Measurements from ENCODE around the gene ABCC4.

ABCC4 gene

DNA sequence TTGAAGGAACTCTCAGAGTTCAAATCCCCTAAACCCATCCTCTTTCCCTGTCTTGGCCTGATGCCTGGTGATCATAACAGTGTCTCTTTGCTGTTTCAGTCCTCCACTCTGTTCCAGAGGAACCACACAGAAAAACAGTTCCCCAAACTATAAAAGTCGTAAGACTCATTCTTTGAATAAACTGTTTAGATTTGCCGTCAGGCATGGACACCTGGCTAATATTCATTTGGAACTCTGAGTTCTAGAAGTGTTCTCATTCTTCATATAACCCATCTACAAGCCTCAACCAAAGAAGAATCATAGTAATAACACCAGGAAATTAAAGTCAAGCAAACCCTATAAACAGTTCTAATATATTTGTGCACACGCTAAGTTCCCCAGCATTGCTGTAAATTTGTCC lies 37.7 kb upstream of the ABCC4 start:
- no peaks in the 10 kb centered on the region for H3K9me3 ChIP-seq (ENCODE audit: insufficient read depth, low read length)
- TF ChIP-seq, protein P1, sequence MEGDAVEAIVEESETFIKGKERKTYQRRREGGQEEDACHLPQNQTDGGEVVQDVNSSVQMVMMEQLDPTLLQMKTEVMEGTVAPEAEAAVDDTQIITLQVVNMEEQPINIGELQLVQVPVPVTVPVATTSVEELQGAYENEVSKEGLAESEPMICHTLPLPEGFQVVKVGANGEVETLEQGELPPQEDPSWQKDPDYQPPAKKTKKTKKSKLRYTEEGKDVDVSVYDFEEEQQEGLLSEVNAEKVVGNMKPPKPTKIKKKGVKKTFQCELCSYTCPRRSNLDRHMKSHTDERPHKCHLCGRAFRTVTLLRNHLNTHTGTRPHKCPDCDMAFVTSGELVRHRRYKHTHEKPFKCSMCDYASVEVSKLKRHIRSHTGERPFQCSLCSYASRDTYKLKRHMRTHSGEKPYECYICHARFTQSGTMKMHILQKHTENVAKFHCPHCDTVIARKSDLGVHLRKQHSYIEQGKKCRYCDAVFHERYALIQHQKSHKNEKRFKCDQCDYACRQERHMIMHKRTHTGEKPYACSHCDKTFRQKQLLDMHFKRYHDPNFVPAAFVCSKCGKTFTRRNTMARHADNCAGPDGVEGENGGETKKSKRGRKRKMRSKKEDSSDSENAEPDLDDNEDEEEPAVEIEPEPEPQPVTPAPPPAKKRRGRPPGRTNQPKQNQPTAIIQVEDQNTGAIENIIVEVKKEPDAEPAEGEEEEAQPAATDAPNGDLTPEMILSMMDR (IDR thresholded peaks at IDR 0.05; ENCODE audit: low read depth, low read length): no peak
- TF ChIP-seq EZH2phosphoT487 (IDR thresholded peaks at IDR 0.05; ENCODE audit: low read depth): no peak
- no peak overlapping the region for H3K9ac ChIP-seq (ENCODE audit: low read length)
- no peak overlapping the region for H3K4me2 ChIP-seq (ENCODE audit: low read length)
- H3K36me3 ChIP-seq (replicated peaks; ENCODE audit: low read depth, low read length): no peaks in the 10 kb centered on the region
- H3K4me3 ChIP-seq (ENCODE audit: low read length): no peak overlapping the region
- no peaks in the 10 kb centered on the region for H3K79me2 ChIP-seq (ENCODE audit: low read length)
- no peak overlapping the region for H2AFZ ChIP-seq (ENCODE audit: low read depth, low read length)
- H3K4me1 ChIP-seq (ENCODE audit: low read length): no peaks in the 10 kb centered on the region
- no peak overlapping the region for H3K27ac ChIP-seq (ENCODE audit: low read length)
- no peaks in the 10 kb centered on the region for H4K20me1 ChIP-seq (ENCODE audit: insufficient read depth, low read length)
- no peaks in the 10 kb centered on the region for H3K27me3 ChIP-seq (ENCODE audit: low read depth, low read length)

DNA sequence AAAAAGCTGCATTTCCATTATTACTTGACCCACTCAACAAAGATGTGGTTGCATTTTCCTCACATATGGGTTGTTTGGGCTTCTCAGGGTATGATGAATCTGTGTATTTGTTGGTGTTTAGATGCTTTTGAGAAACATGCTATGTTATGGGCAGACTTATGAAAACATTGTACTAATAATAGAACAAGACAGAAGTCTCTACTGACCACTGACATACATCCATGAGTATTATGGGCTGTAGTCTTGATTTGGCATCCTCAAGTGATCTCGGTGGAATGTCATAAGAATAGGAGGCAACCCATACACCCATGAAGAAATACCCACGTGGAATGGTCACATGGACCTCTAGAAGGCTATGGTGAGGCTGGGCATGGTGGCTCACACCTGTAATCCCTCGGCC lies 36.3 kb upstream of the ABCC4 start:
- H3K4me1 ChIP-seq (ENCODE audit: low read length): no peaks in the 10 kb centered on the region
- H3K9me3 ChIP-seq (ENCODE audit: insufficient read depth, low read length): no peaks in the 10 kb centered on the region
- TF ChIP-seq, protein P1 (IDR thresholded peaks at IDR 0.05; ENCODE audit: low read depth, low read length): no peak
- no peak for TF ChIP-seq EZH2phosphoT487 (IDR thresholded peaks at IDR 0.05; ENCODE audit: low read depth)
- no peak overlapping the region for H3K9ac ChIP-seq (ENCODE audit: low read length)
- H3K27ac ChIP-seq (ENCODE audit: low read length): no peak overlapping the region
- no peaks in the 10 kb centered on the region for H3K27me3 ChIP-seq (ENCODE audit: low read depth, low read length)
- H3K4me3 ChIP-seq (ENCODE audit: low read length): no peak overlapping the region
- no peak overlapping the region for H3K4me2 ChIP-seq (ENCODE audit: low read length)
- H4K20me1 ChIP-seq (ENCODE audit: insufficient read depth, low read length): no peaks in the 10 kb centered on the region
- no peaks in the 10 kb centered on the region for H3K36me3 ChIP-seq (replicated peaks; ENCODE audit: low read depth, low read length)
- H2AFZ ChIP-seq (ENCODE audit: low read depth, low read length): no peak overlapping the region
- no peaks in the 10 kb centered on the region for H3K79me2 ChIP-seq (ENCODE audit: low read length)

DNA sequence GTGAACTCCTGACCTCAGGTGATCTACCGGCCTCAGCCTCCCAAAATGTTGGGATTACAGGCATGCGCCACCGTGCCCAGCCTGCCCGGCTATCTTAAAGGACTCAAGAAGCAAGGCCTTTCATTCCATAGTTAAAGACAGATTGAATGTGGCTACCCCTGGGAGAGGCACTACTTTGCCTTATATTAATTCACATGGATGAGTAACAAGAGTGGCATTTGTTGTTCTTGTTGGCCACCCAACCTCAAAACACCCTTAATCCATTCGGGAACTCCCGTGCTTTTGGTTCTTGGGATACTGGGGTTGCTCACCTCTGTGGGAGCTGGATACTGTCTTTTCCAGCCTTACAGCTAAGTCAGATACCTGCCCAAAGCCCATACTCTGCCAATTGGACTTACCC lies 34.4 kb upstream of the ABCC4 start:
- H3K4me1 ChIP-seq (ENCODE audit: low read length): no peaks in the 10 kb centered on the region
- H2AFZ ChIP-seq (ENCODE audit: low read depth, low read length): no peak overlapping the region
- no peaks in the 10 kb centered on the region for H3K36me3 ChIP-seq (replicated peaks; ENCODE audit: low read depth, low read length)
- no peak overlapping the region for H3K9ac ChIP-seq (ENCODE audit: low read length)
- H3K79me2 ChIP-seq (ENCODE audit: low read length): no peaks in the 10 kb centered on the region
- no peaks in the 10 kb centered on the region for H3K9me3 ChIP-seq (ENCODE audit: insufficient read depth, low read length)
- no peak overlapping the region for H3K4me2 ChIP-seq (ENCODE audit: low read length)
- no peak overlapping the region for H3K4me3 ChIP-seq (ENCODE audit: low read length)
- no peaks in the 10 kb centered on the region for H3K27me3 ChIP-seq (ENCODE audit: low read depth, low read length)
- TF ChIP-seq, protein P1 (IDR thresholded peaks at IDR 0.05; ENCODE audit: low read depth, low read length): no peak
- TF ChIP-seq EZH2phosphoT487 (IDR thresholded peaks at IDR 0.05; ENCODE audit: low read depth): no peak
- no peak overlapping the region for H3K27ac ChIP-seq (ENCODE audit: low read length)
- H4K20me1 ChIP-seq (ENCODE audit: insufficient read depth, low read length): no peaks in the 10 kb centered on the region

DNA sequence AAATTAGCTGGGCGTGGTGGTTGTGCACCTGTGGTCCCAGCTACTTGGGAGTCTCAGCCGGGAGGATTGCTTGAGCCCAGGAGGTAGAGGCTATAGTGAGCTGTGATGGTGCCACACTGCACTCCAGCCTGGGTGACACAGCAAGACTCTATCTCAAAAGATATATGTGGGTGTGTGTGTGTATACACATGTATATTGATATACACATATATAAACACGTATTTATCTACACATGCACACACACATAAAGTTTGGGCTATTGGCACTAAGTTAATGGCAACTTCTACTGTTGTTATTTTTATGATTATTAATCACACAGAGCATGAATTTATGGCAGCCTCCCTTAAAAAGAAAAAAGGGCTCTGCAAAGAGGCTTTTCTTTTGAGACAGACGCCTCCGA lies 27.1 kb upstream of the ABCC4 start:
- H2AFZ ChIP-seq (ENCODE audit: low read depth, low read length): no peak overlapping the region
- no peak overlapping the region for H3K4me3 ChIP-seq (ENCODE audit: low read length)
- no peak for TF ChIP-seq EZH2phosphoT487 (IDR thresholded peaks at IDR 0.05; ENCODE audit: low read depth)
- TF ChIP-seq, protein P1 (IDR thresholded peaks at IDR 0.05; ENCODE audit: low read depth, low read length): no peak
- H3K4me2 ChIP-seq (ENCODE audit: low read length): no peak overlapping the region
- H3K36me3 ChIP-seq (replicated peaks; ENCODE audit: low read depth, low read length): no peaks in the 10 kb centered on the region
- no peaks in the 10 kb centered on the region for H4K20me1 ChIP-seq (ENCODE audit: insufficient read depth, low read length)
- no peak overlapping the region for H3K27ac ChIP-seq (ENCODE audit: low read length)
- H3K9me3 ChIP-seq (ENCODE audit: insufficient read depth, low read length): no peaks in the 10 kb centered on the region
- H3K79me2 ChIP-seq (ENCODE audit: low read length): no peaks in the 10 kb centered on the region
- no peak overlapping the region for H3K9ac ChIP-seq (ENCODE audit: low read length)
- no peaks in the 10 kb centered on the region for H3K4me1 ChIP-seq (ENCODE audit: low read length)
- no peaks in the 10 kb centered on the region; the same call in 1 of the 2 replicates for H3K27me3 ChIP-seq (ENCODE audit: low read depth, low read length)
